Muscle of leg (tissue), 9 donors: ENCODE measurements around the gene FAM13A. TPM values are rescaled to one million over a fixed set of nuclear protein-coding genes. Genes with fewer than 3 reads are reported as not detected.

Source experiments
- polyA plus RNA-seq, 8 donors: library from polyadenylated mRNA; unstranded; fragments of 120-200 nt; gene quantifications; one replicate each; pipeline versions ENCODE4 v1.2.1 to v1.2.3, GENCODE V29; 2013; ENCODE audit warnings: inconsistent platforms in 1 of 8, low replicate concordance in 1 of 8; ENCODE audit not compliant: insufficient read length in 8 of 8, insufficient read depth in 1 of 8
- total RNA-seq: library from RNA; stranded (reverse); fragments of 120-200 nt; gene quantifications from one replicate; pipeline ENCODE4 v1.2.4, GENCODE V29; 2013

Gene FAM13A
- total and polyA plus RNA-seq, 9 donors: 23.8 to 40.2 (median 29.7) TPM

Other genes starting within 250 kb of the FAM13A start
- 6.5 TPM for gene TIGD2, start 54.3 kb upstream of the FAM13A start, total RNA-seq
- 1 to 10 TPM; 4.8 to 6.3 (median 6.0) TPM for gene TIGD2, start 54.3 kb upstream of the FAM13A start, polyA plus RNA-seq